ENCODE data around the gene NAP1L1.
A peak's percentile ranks its signal among the peaks of the same experiment; 100 is the strongest.

NAP1L1 gene

GRCh38 chr12:76083246-76083903 is 1.1 kb downstream of the NAP1L1 start:
- no peak for DNase-seq

GRCh38 chr12:76081909-76082308 is 2.6 kb downstream of the NAP1L1 start:
- DNase-seq: no peak

- DNase-seq: peak; percentile 14 to 67
These were observed 3.6 kb downstream of the NAP1L1 start for GRCh38 chr12:76080729-76081415.

- DNase-seq: peak; percentile 61 to 70
These were observed 4.3 kb downstream of the NAP1L1 start for GRCh38 chr12:76080017-76080728.

GRCh38 chr12:76078748-76079147 is 5.7 kb downstream of the NAP1L1 start:
- no peak for DNase-seq

GRCh38 chr12:76075448-76075847 is 9.0 kb downstream of the NAP1L1 start:
- no peak for DNase-seq

- DNase-seq: no peak
These were observed 9.7 kb downstream of the NAP1L1 start for GRCh38 chr12:76074701-76075336.

- no peak for DNase-seq
These were observed 10.9 kb downstream of the NAP1L1 start for GRCh38 chr12:76073561-76073960.

- DNase-seq: no peak
These were observed 11.9 kb downstream of the NAP1L1 start for GRCh38 chr12:76072568-76072967.

GRCh38 chr12:76069339-76069738 is 15.1 kb downstream of the NAP1L1 start:
- DNase-seq: no peak

- no peak for DNase-seq
These were observed 18.6 kb downstream of the NAP1L1 start for GRCh38 chr12:76065917-76066316.

GRCh38 chr12:76064904-76065303 is 19.6 kb downstream of the NAP1L1 start:
- no peak for DNase-seq

GRCh38 chr12:76060111-76060510 is 24.4 kb downstream of the NAP1L1 start:
- no peak for DNase-seq

- DNase-seq: no peak
These were observed 27.2 kb downstream of the NAP1L1 start for GRCh38 chr12:76057326-76057725.

GRCh38 chr12:76055393-76055792 is 29.1 kb downstream of the NAP1L1 start:
- peak in 1 of 2 experiments; percentile 17 for DNase-seq

GRCh38 chr12:76049575-76050251 is 34.8 kb downstream of the NAP1L1 start:
- no peak for DNase-seq

- DNase-seq: no peak
These were observed 36.7 kb downstream of the NAP1L1 start for GRCh38 chr12:76047742-76048141.

- no peak for DNase-seq
These were observed 37.4 kb downstream of the NAP1L1 start for GRCh38 chr12:76047060-76047459.

GRCh38 chr12:76043377-76043776 is 41.1 kb downstream of the NAP1L1 start:
- no peak for DNase-seq

GRCh38 chr12:76042147-76042546 is 42.3 kb downstream of the NAP1L1 start:
- no peak for DNase-seq

GRCh38 chr12:76041406-76041805 is 43.1 kb downstream of the NAP1L1 start:
- DNase-seq: no peak

GRCh38 chr12:76040461-76040860 is 44.0 kb downstream of the NAP1L1 start:
- no peak for DNase-seq

- no peak for DNase-seq
These were observed 46.3 kb downstream of the NAP1L1 start for GRCh38 chr12:76038176-76038575.

Data from NCI-H526 (cell line).